A549 treated with CORT108297 at 1 μM for 4 hours (cell line): ENCODE measurements around the gene SEC23B. TPM values are rescaled to one million over a fixed set of nuclear protein-coding genes. Genes with fewer than 3 reads are reported as not detected.

Experiments
- total RNA-seq: library from RNA; stranded (reverse); fragments of 200-300 nt; extraction: Qiagen RNA extraction; gene quantifications from 5 replicates; pipeline ENCODE4 v1.2.3, GENCODE V29; 2022

Gene SEC23B
- total RNA-seq = 57.0 to 61.8 TPM (median 59.4 TPM) in 5 replicates

GRCh38 chr20:18507218-18508191, at the start of gene SEC23B:
TSS of gene SEC23B (plus strand) at chr20:18507940. CDS start at chr20:18510836, 2,896 bp downstream.

GRCh38 chr20:18466894-18467730, 40.6 kb upstream of the SEC23B start, which contains the start of the genes DZANK1 and POLR3F:
TSS of gene DZANK1 (minus strand) at chr20:18467030. CDS start at chr20:18465358, 1,672 bp downstream.
TSS of gene POLR3F (plus strand) at chr20:18467390. CDS start at chr20:18467507, 117 bp downstream.

GRCh38 chr20:18496740-18497592, 10.8 kb upstream of the SEC23B start, which contains the start of gene RBBP9:
TSS of gene RBBP9 (minus strand) at chr20:18497225. CDS start at chr20:18497167, 58 bp downstream.

GRCh38 chr20:18566892-18567738, 59.4 kb downstream of the SEC23B start, which contains the start of gene SMIM26:
TSS of gene SMIM26 (plus strand) at chr20:18567432. CDS start at chr20:18567479, 47 bp downstream.

GRCh38 chr20:18587665-18588573, 80.2 kb downstream of the SEC23B start, which contains the start of gene DTD1:
TSS of gene DTD1 (plus strand) at chr20:18588054. CDS start at chr20:18588073, 19 bp downstream.

Other genes with a start within 250 kb of the SEC23B start
- gene ZNF133, start 219.4 kb upstream of the SEC23B start, total RNA-seq = 9.0 to 11.5 TPM (median 10.1 TPM) in 5 replicates
- gene DZANK1, start 40.9 kb upstream of the SEC23B start, total RNA-seq = 2.7 to 3.0 TPM (median 2.8 TPM) in 5 replicates
- 14.1 to 23.6 TPM (median 15.2 TPM) in 5 replicates for gene POLR3F, start 40.5 kb upstream of the SEC23B start, total RNA-seq
- 12.8 to 15.6 TPM (median 14.6 TPM) in 5 replicates for gene RBBP9, start 10.7 kb upstream of the SEC23B start, total RNA-seq
- 134 to 169 TPM (median 135 TPM) in 5 replicates for gene SMIM26, start 59.5 kb downstream of the SEC23B start, total RNA-seq
- gene DTD1, start 80.1 kb downstream of the SEC23B start, total RNA-seq = 77.6 to 82.6 TPM (median 77.9 TPM) in 5 replicates